Right lobe of liver (tissue), 6 donors: Measurements from ENCODE around the gene CES4A. TPM values are rescaled to one million over a fixed set of nuclear protein-coding genes. Genes with fewer than 3 reads are reported as not detected.

Source experiments
- ATAC-seq, 4 donors: fragments of 200-7000 bp; cut with Tn5 transposase; one replicate each; pipeline ENCODE4 v1.9.1; 2020; ENCODE audit warnings: mild to moderate bottlenecking in 4 of 4, moderate library complexity in 4 of 4
- DNase-seq, 3 donors: peaks; one replicate each; pipeline ENCODE4 v3.0.0-alpha.2; 2020
- H3K27ac ChIP-seq, 3 donors: fragments of 200-600 bp; one replicate each; pipeline ENCODE4 v1.8.0; 2022
- H3K27me3 ChIP-seq, 2 donors: fragments of 200-600 bp; one replicate each; pipeline ENCODE4 v1.8.0; 2022
- H3K36me3 ChIP-seq, 4 donors: fragments of 200-600 bp; sonication (generic) in 1 of 4; one replicate each; pipeline versions ENCODE4 v1.5.1 to v1.8.0; 2017 to 2022; ENCODE audit warnings: control low read depth in 1 of 4
- H3K4me1 ChIP-seq, 4 donors: fragments of 200-600 bp; sonication (generic) in 1 of 4; one replicate each; pipeline versions ENCODE4 v1.5.1 to v1.8.0; 2017 to 2022; ENCODE audit warnings: control low read depth in 1 of 4
- H3K4me3 ChIP-seq, 3 donors: fragments of 200-600 bp; one replicate each; pipeline ENCODE4 v1.8.0; 2022
- H3K9me3 ChIP-seq, 4 donors: fragments of 200-600 bp; sonication (generic) in 1 of 4; one replicate each; pipeline versions ENCODE4 v1.5.1 to v1.8.0; 2017 to 2022; ENCODE audit warnings: control low read depth in 1 of 4
- CTCF ChIP-seq, 4 donors: fragments of 200-600 bp in 3 of 4; fragments of 450-650 bp in 1 of 4; IDR thresholded peaks; one replicate each; pipeline versions ENCODE4 v1.5.1 to v1.8.0; 2016 to 2022; ENCODE audit warnings: antibody characterized with exemption in 4 of 4, mild to moderate bottlenecking in 2 of 4
- POLR2A ChIP-seq: fragments of 450-650 bp; IDR thresholded peaks from one replicate; pipeline ENCODE4 v1.6.1; 2017; ENCODE audit warnings: antibody characterized with exemption, mild to moderate bottlenecking
- WGBS: methylation state at CpG from one replicate; pipeline ENCODE4 v1.1.6; 2018; ENCODE audit warnings: low coverage, low lambda C conversion rate; ENCODE audit not compliant: insufficient coverage; ENCODE audit errors: missing lambda C conversion rate; 5-methylcytosine and 5-hydroxymethylcytosine counted together
- intact Hi-C, 2 donors: fragments of 100-400 bp; cut with DNase I; formaldehyde crosslinking; loops; one replicate each; pipeline versions ENCODE4 v1.11.2 to v1.14.1; 2022
- total RNA-seq, 6 experiments: library from RNA; depleted of rRNA in 2 of 6; stranded (reverse); fragments of >200 nt in 2 of 6; fragmentation: NEBNext Ultra II Directional in 3 of 6; extraction: Animal tissue kit (Norgen Biotek cat#: 25700) in 3 of 6; gene quantifications; one replicate each; pipeline versions ENCODE4 v1.1.0 to v1.2.4, GENCODE V29; 2016 to 2023
- donor health status: DM: no; HTN: yes; CAD: no.
- donor health status: DM: no; HTN: no; CAD: no.
- donor health status: DM: no; HTN: no; CAD: no.
- donor health status: DM: no; HTN: yes; CAD: no.
- donor health status: DM: no; HTN: yes; CAD: no.

CES4A gene
- total RNA-seq, 6 experiments from 2014 or later, result 5.2 to 54.7 (median 15.3) TPM

DNA sequence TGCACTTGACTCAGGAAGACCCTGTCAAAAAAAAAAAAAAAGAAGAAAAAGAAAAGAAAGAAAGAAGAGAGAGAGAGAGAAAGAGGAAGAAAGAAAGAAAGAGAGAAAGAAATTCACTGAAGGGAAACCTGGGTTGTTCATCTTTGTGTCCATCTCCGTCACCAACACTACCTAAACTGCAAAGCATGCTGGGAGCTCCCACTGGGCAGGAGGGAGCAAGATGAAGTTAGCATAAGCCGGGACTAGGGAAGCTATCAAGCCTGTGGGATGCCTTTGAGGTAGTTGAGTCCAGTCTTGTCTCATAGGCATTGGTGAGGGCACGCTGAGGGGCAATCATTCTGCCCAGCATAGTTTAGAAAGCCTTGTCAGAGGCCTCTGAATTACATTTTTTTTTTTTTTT, 32.9 kb downstream of the CES4A start:
- intact Hi-C loops, result loop anchor here in 1 of 2 donors (10.0 kb wide), 1 partner anchor 83 kb away; the partner anchor contains the start of gene PHAF1
- Histone ChIP-seq H3K27me3 (no peaks in the 10 kb centered on the region), H3K27ac (no peak overlapping the region), H3K9me3 (no peaks in the 10 kb centered on the region), H3K36me3 (no peaks in the 10 kb centered on the region), H3K4me3 (no peak overlapping the region), H3K4me1 (no peaks in the 10 kb centered on the region)
- no peak for ATAC-seq
- 85% methylated on average over 3 of the region's 3 CpGs for WGBS
- TF ChIP-seq POLR2A (no peak), CTCF (IDR thresholded peaks at IDR 0.05) (no peak)
- peak in 1 of 3 donors; percentile 13 for DNase-seq

GRCh38 chr16:67022531-67023214, 34.3 kb downstream of the CES4A start:
- TF ChIP-seq CTCF (IDR thresholded peaks at IDR 0.05), result no peak
- TF ChIP-seq POLR2A, result no peak
- Histone ChIP-seq H3K27ac (no peak overlapping the region), H3K4me3 (no peak overlapping the region), H3K9me3 (no peaks in the 10 kb centered on the region), H3K27me3 (no peaks in the 10 kb centered on the region), H3K36me3 (no peaks in the 10 kb centered on the region), H3K4me1 (no peaks in the 10 kb centered on the region)
- intact Hi-C loops, result loop anchor here in 1 of 2 donors (10.0 kb wide), 1 partner anchor 82 kb away; the partner anchor contains the start of gene PHAF1
- 50% methylated on average over 4 of the region's 4 CpGs for WGBS
- peak in 1 of 4 donors; percentile 58 for ATAC-seq
- no peak for DNase-seq

- H3K36me3 ChIP-seq, result no peaks in the 10 kb centered on the region
- no peaks in the 10 kb centered on the region for H3K4me1 ChIP-seq
- intact Hi-C loops, result loop anchor here in 1 of 2 donors (10.0 kb wide), 1 partner anchor 81 kb away; the partner anchor contains the start of gene PHAF1
- H3K27ac ChIP-seq, result no peak overlapping the region
- H3K9me3 ChIP-seq, result no peaks in the 10 kb centered on the region
- ATAC-seq (no peak), DNase-seq (peak in 1 of 3 donors; percentile 9)
- H3K27me3 ChIP-seq, result no peaks in the 10 kb centered on the region
- H3K4me3 ChIP-seq, result no peak overlapping the region
- TF ChIP-seq CTCF (IDR thresholded peaks at IDR 0.05), result no peak
- no peak for TF ChIP-seq POLR2A
- 88% methylated on average over 1 of the region's 1 CpG for WGBS
Observed at GRCh38 chr16:67023689-67024088, 35.3 kb downstream of the CES4A start.

- intact Hi-C loops, result loop anchor here in 1 of 2 donors (10.0 kb wide), 1 partner anchor 80 kb away; the partner anchor contains the start of gene PHAF1
- ATAC-seq (no peak), DNase-seq (peak in 1 of 3 donors; percentile 37)
- Histone ChIP-seq H3K4me1 (no peaks in the 10 kb centered on the region), H3K27ac (no peak overlapping the region), H3K4me3 (no peak overlapping the region), H3K27me3 (no peaks in the 10 kb centered on the region), H3K36me3 (no peaks in the 10 kb centered on the region), H3K9me3 (no peaks in the 10 kb centered on the region)
- TF ChIP-seq POLR2A (no peak), CTCF (IDR thresholded peaks at IDR 0.05) (no peak)
- 67% methylated on average over 4 of the region's 4 CpGs for WGBS
Observed at GRCh38 chr16:67024384-67025209, 36.2 kb downstream of the CES4A start.
